HUES48 (cell line): ENCODE measurements around the gene DCLRE1C.

Experiments used
- H3K27ac ChIP-seq: one replicate; pipeline ENCODE4 v1.7.0; 2013; ENCODE audit warnings: low read depth, low read length, inconsistent platforms
- H3K27me3 ChIP-seq: 2 replicates; pipeline ENCODE4 v1.6.1; 2013; ENCODE audit warnings: mild to moderate bottlenecking, low read length; ENCODE audit not compliant: control insufficient read depth, insufficient read depth
- H3K36me3 ChIP-seq: 2 replicates; pipeline ENCODE4 v1.6.1; 2013; ENCODE audit warnings: low read length; ENCODE audit not compliant: control insufficient read depth, insufficient read depth
- H3K4me1 ChIP-seq: 2 replicates; pipeline ENCODE4 v1.6.1; 2013; ENCODE audit warnings: mild to moderate bottlenecking, low read length; ENCODE audit not compliant: control insufficient read depth, insufficient read depth
- H3K4me3 ChIP-seq: 2 replicates; pipeline ENCODE4 v1.5.1; 2013; ENCODE audit warnings: mild to moderate bottlenecking, low read depth, low read length
- H3K9ac ChIP-seq: 2 replicates; pipeline ENCODE4 v1.6.1; 2013; ENCODE audit warnings: mild to moderate bottlenecking, low read depth, low read length, moderate library complexity
- H3K9me3 ChIP-seq: 2 replicates; pipeline ENCODE4 v1.6.1; 2013; ENCODE audit warnings: low read length; ENCODE audit not compliant: control insufficient read depth, insufficient read depth

The DCLRE1C gene

DNA sequence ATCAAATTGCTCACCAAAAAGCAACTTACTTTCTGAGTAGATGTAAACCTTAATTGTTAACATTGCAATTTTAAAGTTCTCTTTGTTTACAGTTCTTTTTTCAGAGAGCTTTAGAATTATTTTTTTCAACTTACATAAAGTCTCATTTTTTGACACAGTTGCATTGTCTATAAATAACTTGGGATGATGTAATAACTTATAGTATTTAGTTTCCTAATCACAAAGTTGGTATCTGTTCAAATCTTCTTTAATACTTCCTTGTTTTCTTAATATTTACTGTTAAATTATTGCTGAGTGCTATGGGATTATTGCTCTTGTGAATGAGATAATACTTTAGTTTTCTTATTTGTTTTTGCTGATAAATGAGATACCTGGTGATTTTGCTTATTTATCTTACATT, 94.1 kb downstream of the DCLRE1C start:
- Histone ChIP-seq H3K27me3 (no peaks in the 10 kb centered on the region), H3K4me1 (no peaks in the 10 kb centered on the region), H3K4me3 (no peak overlapping the region), H3K9ac (no peak overlapping the region), H3K27ac (no peak overlapping the region), H3K36me3 (peaks cover 58% of the 10 kb centered on the region), H3K9me3 (no peaks in the 10 kb centered on the region)

DNA sequence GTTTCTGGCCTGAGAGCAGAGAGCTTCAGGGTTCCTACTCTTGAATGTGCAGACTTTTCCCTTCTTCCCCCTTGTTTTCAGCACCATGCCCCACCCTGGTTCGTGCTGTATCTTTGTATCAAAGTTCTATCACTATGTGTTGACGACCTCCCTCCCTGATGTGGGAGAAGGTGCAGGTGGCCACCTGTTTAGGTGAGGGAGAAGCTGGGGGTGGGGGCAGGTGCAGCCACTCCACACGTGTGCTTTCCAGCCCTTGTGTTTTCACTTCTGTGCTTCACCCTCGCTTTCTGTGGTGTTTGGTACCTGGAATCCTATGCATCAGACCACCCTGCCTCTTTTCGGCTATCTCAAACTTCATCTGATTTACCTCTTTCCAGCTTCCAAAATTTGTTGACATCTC, 94.9 kb downstream of the DCLRE1C start:
- no peaks in the 10 kb centered on the region for H3K27me3 ChIP-seq
- no peak overlapping the region for H3K27ac ChIP-seq
- no peak overlapping the region for H3K9ac ChIP-seq
- H3K36me3 ChIP-seq, result peaks cover 65% of the 10 kb centered on the region
- H3K4me1 ChIP-seq, result no peaks in the 10 kb centered on the region
- no peak overlapping the region for H3K4me3 ChIP-seq
- no peaks in the 10 kb centered on the region for H3K9me3 ChIP-seq

DNA sequence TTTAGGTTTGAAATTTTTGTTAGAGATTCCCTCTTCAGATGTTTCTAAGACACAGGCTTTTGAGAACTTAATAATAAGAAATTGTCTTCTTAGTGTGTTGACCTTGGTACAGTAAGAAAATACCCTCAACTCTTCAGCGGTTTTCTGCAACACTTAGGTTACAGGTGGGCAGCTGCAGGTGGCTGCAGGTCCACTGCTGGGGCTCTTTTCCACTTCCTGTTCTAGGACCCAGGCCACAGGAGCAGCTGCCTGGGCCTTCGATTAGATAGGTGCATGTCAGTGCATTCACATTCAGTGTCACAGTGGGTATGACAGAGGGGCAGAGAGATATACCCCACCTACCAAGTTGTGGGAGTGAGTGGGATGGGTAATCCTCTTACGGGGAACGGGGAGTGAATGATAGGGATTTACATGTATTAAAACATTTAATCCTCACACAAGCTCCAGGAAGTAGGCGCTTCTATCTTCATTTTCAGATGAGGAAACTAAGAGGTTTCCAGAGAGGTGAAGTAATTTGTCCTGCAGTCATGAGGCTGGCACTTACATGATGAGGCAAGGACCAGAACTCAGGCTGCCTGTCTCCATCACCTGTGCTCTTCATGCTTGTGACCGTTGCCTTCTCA, 95.4 kb downstream of the DCLRE1C start:
- Histone ChIP-seq H3K9ac (no peak overlapping the region), H3K27me3 (no peaks in the 10 kb centered on the region), H3K9me3 (no peaks in the 10 kb centered on the region), H3K4me3 (no peak overlapping the region), H3K4me1 (no peaks in the 10 kb centered on the region), H3K36me3 (peaks cover 69% of the 10 kb centered on the region), H3K27ac (no peak overlapping the region)

DNA sequence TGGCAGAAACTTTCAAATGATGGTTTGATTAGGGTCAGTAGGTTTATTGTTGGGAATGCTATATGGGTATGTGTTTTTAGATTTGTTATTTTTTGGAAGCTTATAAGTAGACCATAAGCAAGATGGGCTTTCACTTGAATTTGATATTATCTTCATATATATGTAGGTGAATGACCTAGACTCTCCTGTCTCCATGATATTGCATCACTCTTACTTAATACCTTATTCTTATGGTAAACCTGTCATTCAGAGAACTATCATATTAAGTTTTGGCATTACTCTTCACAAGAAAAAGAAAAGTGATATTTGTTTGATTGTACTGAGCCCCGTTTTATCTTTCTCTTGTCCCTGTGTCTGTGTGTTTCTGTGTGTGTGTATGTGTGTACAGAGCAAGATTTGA, 98.4 kb downstream of the DCLRE1C start:
- Histone ChIP-seq H3K4me3 (no peak overlapping the region), H3K27me3 (no peaks in the 10 kb centered on the region), H3K36me3 (peaks cover 88% of the 10 kb centered on the region), H3K9ac (no peak overlapping the region), H3K27ac (no peak overlapping the region), H3K4me1 (no peaks in the 10 kb centered on the region), H3K9me3 (no peaks in the 10 kb centered on the region)

DNA sequence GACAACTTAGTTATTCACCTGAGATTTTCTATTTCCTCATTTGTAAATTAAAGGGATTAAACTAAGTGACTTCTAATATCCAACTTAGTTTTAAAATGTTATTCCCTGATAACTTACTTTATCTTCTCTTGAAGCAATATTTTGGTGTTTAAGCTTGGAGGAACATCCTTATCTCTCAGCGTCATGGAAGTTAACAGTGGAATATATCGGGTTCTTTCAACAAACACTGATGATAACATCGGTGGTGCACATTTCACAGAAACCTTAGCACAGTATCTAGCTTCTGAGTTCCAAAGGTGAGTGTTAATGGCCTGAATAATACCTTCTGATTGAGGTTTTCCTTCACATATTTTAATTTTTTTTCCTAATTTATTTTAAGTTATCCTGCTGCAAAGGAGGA, 101.7 kb downstream of the DCLRE1C start:
- H3K4me3 ChIP-seq, result no peak overlapping the region
- H3K9ac ChIP-seq, result no peak overlapping the region
- H3K4me1 ChIP-seq, result no peaks in the 10 kb centered on the region

More for the DNA sequence above, 101.7 kb downstream of the DCLRE1C start:
- Histone ChIP-seq H3K27ac (no peak overlapping the region), H3K27me3 (no peaks in the 10 kb centered on the region), H3K9me3 (no peaks in the 10 kb centered on the region), H3K36me3 (peaks cover 82% of the 10 kb centered on the region)
